Esophagus muscularis mucosa (tissue), 4 donors: Measurements from ENCODE around the gene SLX4IP.

ENCODE experiments used
- CTCF ChIP-seq, 3 experiments: fragments of 200-600 bp in 2 of 3; fragments of 450-650 bp in 1 of 3; sonication (generic) in 2 of 3; IDR thresholded peaks; one replicate each; pipeline ENCODE4 v1.5.1; 2017 to 2019; ENCODE audit warnings: antibody characterized with exemption in 3 of 3, mild to moderate bottlenecking in 2 of 3, moderate library complexity in 1 of 3
- EP300 ChIP-seq: sonication (generic); formaldehyde crosslinking; IDR thresholded peaks from one replicate; pipeline ENCODE4 v1.6.1; 2017; ENCODE audit warnings: antibody characterized with exemption
- POLR2A ChIP-seq: fragments of 450-650 bp; IDR thresholded peaks from one replicate; pipeline ENCODE4 v1.6.1; 2017; ENCODE audit warnings: antibody characterized with exemption, moderate library complexity, mild to moderate bottlenecking, low read depth
- POLR2AphosphoS5 ChIP-seq, 2 donors: sonication (generic); formaldehyde crosslinking; IDR thresholded peaks; one replicate each; pipeline ENCODE4 v1.6.1; 2017; ENCODE audit warnings: antibody characterized with exemption in 2 of 2

GRCh38 chr20:10596710-10597121, 161.6 kb downstream of the SLX4IP start:
- TF ChIP-seq CTCF (IDR thresholded peaks at IDR 0.05) (no peak), EP300 (no peak), POLR2A (no peak), POLR2AphosphoS5 (IDR thresholded peaks at IDR 0.05) (peak in 1 of 2 donors; percentile 59)
